Liver (tissue), 9 donors: ENCODE data around the gene TM9SF1. TPM values are rescaled to one million over a fixed set of nuclear protein-coding genes. Genes with fewer than 3 reads are reported as not detected.

Source experiments
- DNase-seq: peaks from one replicate; pipeline ENCODE4 v3.0.0-alpha.2; 2017; ENCODE audit warnings: low spot score
- H3K27ac ChIP-seq, 2 donors: one replicate each; pipeline ENCODE4 v1.7.0; 2013; ENCODE audit warnings: inconsistent platforms in 2 of 2, low read length in 2 of 2, control low read depth in 1 of 2, low read depth in 1 of 2, mild to moderate bottlenecking in 1 of 2
- H3K27me3 ChIP-seq, 4 donors: one replicate each; pipeline versions ENCODE4 v1.6.1 to v1.7.0; 2013; ENCODE audit warnings: low read length in 3 of 4, inconsistent platforms in 1 of 4, mild to moderate bottlenecking in 1 of 4, moderate library complexity in 1 of 4; ENCODE audit not compliant: control insufficient read depth in 4 of 4, insufficient read depth in 4 of 4
- H3K36me3 ChIP-seq, 4 donors: one replicate each; pipeline versions ENCODE4 v1.6.1 to v1.7.0; 2013; ENCODE audit warnings: low read length in 3 of 4, mild to moderate bottlenecking in 3 of 4, low read depth in 1 of 4, moderate library complexity in 1 of 4; ENCODE audit not compliant: control insufficient read depth in 4 of 4, insufficient read depth in 3 of 4
- H3K4me1 ChIP-seq, 4 donors: one replicate each; pipeline versions ENCODE4 v1.6.1 to v1.7.0; 2013; ENCODE audit warnings: low read length in 3 of 4, mild to moderate bottlenecking in 3 of 4, moderate library complexity in 1 of 4; ENCODE audit not compliant: control insufficient read depth in 4 of 4, insufficient read depth in 4 of 4
- H3K4me3 ChIP-seq, 3 donors: one replicate each; pipeline versions ENCODE4 v1.6.1 to v1.7.0; 2013; ENCODE audit warnings: low read length in 3 of 3, control low read depth in 1 of 3, low read depth in 1 of 3, mild to moderate bottlenecking in 1 of 3
- H3K9ac ChIP-seq, 2 donors: one replicate each; pipeline ENCODE4 v1.7.0; 2013; ENCODE audit warnings: low read length in 2 of 2, mild to moderate bottlenecking in 2 of 2, moderate library complexity in 2 of 2, control low read depth in 1 of 2, low read depth in 1 of 2
- H3K9me3 ChIP-seq, 4 donors: one replicate each; pipeline versions ENCODE4 v1.6.1 to v1.7.0; 2013; ENCODE audit warnings: low read length in 3 of 4; ENCODE audit not compliant: control insufficient read depth in 4 of 4
- ATF3 ChIP-seq: IDR thresholded peaks from 2 replicates; pipeline ENCODE4 v1.6.1; 2016; ENCODE audit warnings: antibody characterized with exemption
- FOXA1 ChIP-seq: IDR thresholded peaks from 2 replicates; pipeline ENCODE4 v1.6.1; 2016; ENCODE audit warnings: antibody characterized with exemption
- FOXA2 ChIP-seq: IDR thresholded peaks from 2 replicates; pipeline ENCODE4 v1.6.1; 2016; ENCODE audit warnings: antibody characterized with exemption
- GABPA ChIP-seq, 2 donors: IDR thresholded peaks in 1 of 2; conservative IDR thresholded peaks in 1 of 2; 2 replicates each; pipeline ENCODE4 v1.6.1; 2016; ENCODE audit warnings: antibody characterized with exemption in 2 of 2, mild to moderate bottlenecking in 1 of 2, moderate library complexity in 1 of 2
- HNF4A ChIP-seq, 2 donors: conservative IDR thresholded peaks; 2 replicates each; pipeline ENCODE4 v1.6.1; 2016; ENCODE audit warnings: antibody characterized with exemption in 2 of 2, mild to moderate bottlenecking in 2 of 2
- HNF4G ChIP-seq: IDR thresholded peaks from 2 replicates; pipeline ENCODE4 v1.6.1; 2016; ENCODE audit warnings: antibody characterized with exemption
- JUND ChIP-seq, 2 donors: IDR thresholded peaks; 2 replicates each; pipeline ENCODE4 v1.6.1; 2016; ENCODE audit warnings: antibody characterized with exemption in 2 of 2
- NR2F2 ChIP-seq: IDR thresholded peaks from 2 replicates; pipeline ENCODE4 v1.6.1; 2016; ENCODE audit warnings: antibody characterized with exemption
- RAD21 ChIP-seq, 2 donors: IDR thresholded peaks; 2 replicates each; pipeline ENCODE4 v1.6.1; 2016; ENCODE audit warnings: antibody characterized with exemption in 2 of 2, mild to moderate bottlenecking in 2 of 2
- RXRA ChIP-seq, 2 donors: IDR thresholded peaks; 2 replicates each; pipeline ENCODE4 v1.6.1; 2017 to 2018; ENCODE audit warnings: antibody characterized with exemption in 2 of 2, mild to moderate bottlenecking in 1 of 2
- SP1 ChIP-seq: IDR thresholded peaks from 2 replicates; pipeline ENCODE4 v1.6.1; 2018; ENCODE audit warnings: antibody characterized with exemption, mild to moderate bottlenecking
- TAF1 ChIP-seq: conservative IDR thresholded peaks from 2 replicates; pipeline ENCODE4 v1.6.1; 2016; ENCODE audit warnings: antibody characterized with exemption, mild to moderate bottlenecking
- WGBS: extraction: QIAGEN DNeasy Blood & Tissue Kit; methylation state at CpG from one replicate; pipeline ENCODE4 v1.1.7; 2013; 5-methylcytosine and 5-hydroxymethylcytosine counted together
- polyA plus RNA-seq, 2 donors: library from polyadenylated mRNA; stranded (reverse) in 1 of 2; unstranded in 1 of 2; fragments of 200-250 nt in 1 of 2; fragments of >200 nt in 1 of 2; fragmentation: Nextera tagmentation in 1 of 2; extraction: Ambion mirVana in 1 of 2; gene quantifications; one replicate each; pipeline versions ENCODE4 v1.2.1 to v1.2.3, GENCODE V29; 2013 to 2015
- total RNA-seq, 2 donors: library from RNA; depleted of rRNA; stranded (reverse); fragments of >200 nt; gene quantifications; one replicate each; pipeline ENCODE4 v1.2.3, GENCODE V29; 2014
- TF ChIP-seq, protein P1 (sequence below): IDR thresholded peaks from 2 replicates; pipeline ENCODE4 v1.6.1; 2016; ENCODE audit warnings: antibody characterized with exemption
- TF ChIP-seq, protein P2 (sequence below): IDR thresholded peaks from 2 replicates; pipeline ENCODE4 v1.6.1; 2016; ENCODE audit warnings: antibody characterized with exemption
- donor health status: healthy.
- donor health status: healthy.
- donor health status: healthy.
- donor health status: healthy.
- donor health status: healthy.

The TM9SF1 gene
- total and polyA plus RNA-seq, 4 donors: 27.5 to 76.2 (median 38.5) TPM

- H3K27ac ChIP-seq: no peak overlapping the region
- peaks cover 0 to 4% (median 3%) of the 10 kb centered on the region in 4 donors for H3K36me3 ChIP-seq
- H3K9ac ChIP-seq: no peak overlapping the region
- H3K27me3 ChIP-seq: no peaks in the 10 kb centered on the region
- WGBS: 80% methylated on average over 7 of the region's 7 CpGs
- H3K4me1 ChIP-seq: peaks cover 0 to 29% (median 23%) of the 10 kb centered on the region in 4 donors
- H3K9me3 ChIP-seq: no peaks in the 10 kb centered on the region
- TF ChIP-seq HNF4A (conservative IDR thresholded peaks at IDR 0.05) (peak; percentile 48 to 66), GABPA (IDR thresholded peaks at IDR 0.05 in 1 of 2, conservative IDR thresholded peaks at IDR 0.05 in 1 of 2) (no peak)
- DNase-seq: no peak
- no peak overlapping the region for H3K4me3 ChIP-seq
Measured at GRCh38 chr14:24198814-24199524, 3.7 kb upstream of the TM9SF1 start.

DNA sequence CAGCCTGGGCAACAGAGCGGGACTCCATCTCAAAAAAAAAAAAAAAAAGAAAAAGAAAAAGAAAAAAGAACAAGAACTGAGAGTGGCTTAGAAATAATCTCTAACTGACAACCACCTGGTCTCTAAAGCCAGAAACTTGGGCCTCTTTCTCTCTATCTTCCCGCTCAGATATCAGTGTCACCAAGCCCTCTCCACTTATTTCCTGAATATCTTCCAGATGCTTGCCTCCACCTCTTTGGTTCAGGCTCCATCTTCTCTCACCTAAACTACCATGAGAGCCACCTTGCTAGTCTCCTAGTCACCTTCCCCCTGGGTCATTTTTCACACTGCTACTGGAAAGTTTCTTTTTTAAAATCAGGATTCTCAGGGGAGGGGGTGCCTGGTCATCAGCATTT, 1.8 kb upstream of the TM9SF1 start:
- 93% methylated on average over 2 of the region's 2 CpGs for WGBS
- TF ChIP-seq, protein P1, sequence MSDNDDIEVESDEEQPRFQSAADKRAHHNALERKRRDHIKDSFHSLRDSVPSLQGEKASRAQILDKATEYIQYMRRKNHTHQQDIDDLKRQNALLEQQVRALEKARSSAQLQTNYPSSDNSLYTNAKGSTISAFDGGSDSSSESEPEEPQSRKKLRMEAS: no peak
- TF ChIP-seq RXRA (IDR thresholded peaks at IDR 0.05): no peak
- TF ChIP-seq, protein P2, sequence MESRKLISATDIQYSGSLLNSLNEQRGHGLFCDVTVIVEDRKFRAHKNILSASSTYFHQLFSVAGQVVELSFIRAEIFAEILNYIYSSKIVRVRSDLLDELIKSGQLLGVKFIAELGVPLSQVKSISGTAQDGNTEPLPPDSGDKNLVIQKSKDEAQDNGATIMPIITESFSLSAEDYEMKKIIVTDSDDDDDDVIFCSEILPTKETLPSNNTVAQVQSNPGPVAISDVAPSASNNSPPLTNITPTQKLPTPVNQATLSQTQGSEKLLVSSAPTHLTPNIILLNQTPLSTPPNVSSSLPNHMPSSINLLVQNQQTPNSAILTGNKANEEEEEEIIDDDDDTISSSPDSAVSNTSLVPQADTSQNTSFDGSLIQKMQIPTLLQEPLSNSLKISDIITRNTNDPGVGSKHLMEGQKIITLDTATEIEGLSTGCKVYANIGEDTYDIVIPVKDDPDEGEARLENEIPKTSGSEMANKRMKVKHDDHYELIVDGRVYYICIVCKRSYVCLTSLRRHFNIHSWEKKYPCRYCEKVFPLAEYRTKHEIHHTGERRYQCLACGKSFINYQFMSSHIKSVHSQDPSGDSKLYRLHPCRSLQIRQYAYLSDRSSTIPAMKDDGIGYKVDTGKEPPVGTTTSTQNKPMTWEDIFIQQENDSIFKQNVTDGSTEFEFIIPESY: no peak
- TF ChIP-seq NR2F2: no peak
- TF ChIP-seq HNF4G: no peak
- no peak for TF ChIP-seq FOXA1
- no peak for TF ChIP-seq RAD21 (IDR thresholded peaks at IDR 0.05)
- no peak for TF ChIP-seq ATF3
- TF ChIP-seq TAF1: no peak
- no peak for TF ChIP-seq SP1
- TF ChIP-seq FOXA2: no peak
- TF ChIP-seq JUND (IDR thresholded peaks at IDR 0.05): no peak
- Histone ChIP-seq H3K27me3 (no peaks in the 10 kb centered on the region), H3K9ac (no peak overlapping the region), H3K27ac (no peak overlapping the region), H3K4me3 (no peak overlapping the region), H3K36me3 (peaks cover 2 to 11% (median 9%) of the 10 kb centered on the region in 4 donors), H3K9me3 (no peaks in the 10 kb centered on the region), H3K4me1 (peaks cover 0 to 29% (median 23%) of the 10 kb centered on the region in 4 donors)
- no peak for DNase-seq

- peaks cover 4 to 12% (median 9%) of the 10 kb centered on the region in 4 donors for H3K36me3 ChIP-seq
- TF ChIP-seq HNF4A (conservative IDR thresholded peaks at IDR 0.05) (peak; percentile 22 to 44), ATF3 (no peak)
- peak overlapping the region; percentile 79 to 94 (median 93) for H3K4me3 ChIP-seq
- 34% methylated on average over 33 of the region's 33 CpGs for WGBS
- peak overlapping the region; percentile 76 to 97 for H3K9ac ChIP-seq
- H3K27me3 ChIP-seq: no peaks in the 10 kb centered on the region
- peaks cover 0 to 29% (median 23%) of the 10 kb centered on the region in 4 donors for H3K4me1 ChIP-seq
- H3K9me3 ChIP-seq: no peaks in the 10 kb centered on the region
- peak; percentile 41 for DNase-seq
- peak overlapping the region; percentile 99 for H3K27ac ChIP-seq
Measured at GRCh38 chr14:24196071-24197055, 1.1 kb upstream of the TM9SF1 start.
